HCT116 (cell line): ENCODE results near the gene ARHGAP10.

ENCODE experiments used
- CEBPB ChIP-seq: IDR thresholded peaks from 2 replicates; pipeline ENCODE4 v1.6.1; 2012; ENCODE audit warnings: low read depth
- CTCF ChIP-seq, 3 experiments: fragments of 200-600 bp in 1 of 3; sonication (generic) in 1 of 3; IDR thresholded peaks in 2 of 3; conservative IDR thresholded peaks in 1 of 3; 2 replicates each; pipeline ENCODE4 v1.5.1; 2012 to 2017; ENCODE audit warnings: low read depth in 2 of 3, low read length in 2 of 3, antibody characterized with exemption in 1 of 3, borderline replicate concordance in 1 of 3, control low read depth in 1 of 3, mild to moderate bottlenecking in 1 of 3, mixed read lengths in 1 of 3, mixed run types in 1 of 3, moderate library complexity in 1 of 3; ENCODE audit not compliant: insufficient read depth in 1 of 3
- EGR1 ChIP-seq: IDR thresholded peaks from 2 replicates; pipeline ENCODE4 v1.6.1; 2012; ENCODE audit warnings: low read depth
- EZH2 ChIP-seq: fragments of 200-600 bp; sonication (generic); IDR thresholded peaks from 2 replicates; pipeline ENCODE4 v1.6.1; 2017; ENCODE audit warnings: antibody characterized with exemption, mixed run types
- EZH2phosphoT487 ChIP-seq: fragments of 200-600 bp; IDR thresholded peaks from 2 replicates; pipeline ENCODE4 v1.6.1; 2018; ENCODE audit warnings: antibody characterized with exemption, borderline replicate concordance
- MAX ChIP-seq: IDR thresholded peaks from 2 replicates; pipeline ENCODE4 v1.6.1; 2012
- POLR2A ChIP-seq: IDR thresholded peaks from 2 replicates; pipeline ENCODE4 v1.7.0; 2011; ENCODE audit warnings: borderline replicate concordance; ENCODE audit not compliant: insufficient read depth, insufficient read length; ENCODE audit errors: extremely low read depth
- SIN3A ChIP-seq: IDR thresholded peaks from 2 replicates; pipeline ENCODE4 v1.6.1; 2012; ENCODE audit warnings: low read depth
- SRF ChIP-seq: IDR thresholded peaks from 2 replicates; pipeline ENCODE4 v1.6.1; 2012; ENCODE audit warnings: low read depth
- ZNF274 ChIP-seq: fragments of 200-500 bp; sonication (Bioruptor generic); IDR thresholded peaks from 2 replicates; pipeline ENCODE4 v1.6.1; 2014; ENCODE audit warnings: mild to moderate bottlenecking, low read depth, low read length, inconsistent platforms
- TF ChIP-seq, protein P1 (sequence below): IDR thresholded peaks from 2 replicates; pipeline ENCODE4 v1.6.1; 2012; ENCODE audit warnings: low read depth

- no peak for TF ChIP-seq CEBPB
- TF ChIP-seq MAX, result no peak
- no peak for TF ChIP-seq CTCF (IDR thresholded peaks at IDR 0.05 in 2 of 3, conservative IDR thresholded peaks at IDR 0.05 in 1 of 3; ENCODE audit: borderline replicate concordance in 1 of 3, insufficient read depth in 1 of 3, low read depth in 2 of 3, low read length in 2 of 3)
- TF ChIP-seq, protein P1, sequence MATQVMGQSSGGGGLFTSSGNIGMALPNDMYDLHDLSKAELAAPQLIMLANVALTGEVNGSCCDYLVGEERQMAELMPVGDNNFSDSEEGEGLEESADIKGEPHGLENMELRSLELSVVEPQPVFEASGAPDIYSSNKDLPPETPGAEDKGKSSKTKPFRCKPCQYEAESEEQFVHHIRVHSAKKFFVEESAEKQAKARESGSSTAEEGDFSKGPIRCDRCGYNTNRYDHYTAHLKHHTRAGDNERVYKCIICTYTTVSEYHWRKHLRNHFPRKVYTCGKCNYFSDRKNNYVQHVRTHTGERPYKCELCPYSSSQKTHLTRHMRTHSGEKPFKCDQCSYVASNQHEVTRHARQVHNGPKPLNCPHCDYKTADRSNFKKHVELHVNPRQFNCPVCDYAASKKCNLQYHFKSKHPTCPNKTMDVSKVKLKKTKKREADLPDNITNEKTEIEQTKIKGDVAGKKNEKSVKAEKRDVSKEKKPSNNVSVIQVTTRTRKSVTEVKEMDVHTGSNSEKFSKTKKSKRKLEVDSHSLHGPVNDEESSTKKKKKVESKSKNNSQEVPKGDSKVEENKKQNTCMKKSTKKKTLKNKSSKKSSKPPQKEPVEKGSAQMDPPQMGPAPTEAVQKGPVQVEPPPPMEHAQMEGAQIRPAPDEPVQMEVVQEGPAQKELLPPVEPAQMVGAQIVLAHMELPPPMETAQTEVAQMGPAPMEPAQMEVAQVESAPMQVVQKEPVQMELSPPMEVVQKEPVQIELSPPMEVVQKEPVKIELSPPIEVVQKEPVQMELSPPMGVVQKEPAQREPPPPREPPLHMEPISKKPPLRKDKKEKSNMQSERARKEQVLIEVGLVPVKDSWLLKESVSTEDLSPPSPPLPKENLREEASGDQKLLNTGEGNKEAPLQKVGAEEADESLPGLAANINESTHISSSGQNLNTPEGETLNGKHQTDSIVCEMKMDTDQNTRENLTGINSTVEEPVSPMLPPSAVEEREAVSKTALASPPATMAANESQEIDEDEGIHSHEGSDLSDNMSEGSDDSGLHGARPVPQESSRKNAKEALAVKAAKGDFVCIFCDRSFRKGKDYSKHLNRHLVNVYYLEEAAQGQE, result no peak
- TF ChIP-seq EZH2, result no peak
- no peak for TF ChIP-seq POLR2A
- TF ChIP-seq EGR1, result no peak
- no peak for TF ChIP-seq EZH2phosphoT487
- no peak for TF ChIP-seq SRF
- no peak for TF ChIP-seq SIN3A
- TF ChIP-seq ZNF274, result no peak
These were observed 42.8 kb upstream of the ARHGAP10 start for GRCh38 chr4:147689067-147689466.
